Measurements from ENCODE around the gene COX14. TPM values are rescaled to one million over a fixed set of nuclear protein-coding genes. Genes with fewer than 3 reads are reported as not detected.
"Not testable (repeated sequence)": the region's sequence is repeated elsewhere in the genome, so short reads cannot be mapped to it uniquely, and the experiment has no call there.

The COX14 gene
- total RNA-seq, 2 experiments from 2014 or later = 55.1 to 64.5 TPM

DNA sequence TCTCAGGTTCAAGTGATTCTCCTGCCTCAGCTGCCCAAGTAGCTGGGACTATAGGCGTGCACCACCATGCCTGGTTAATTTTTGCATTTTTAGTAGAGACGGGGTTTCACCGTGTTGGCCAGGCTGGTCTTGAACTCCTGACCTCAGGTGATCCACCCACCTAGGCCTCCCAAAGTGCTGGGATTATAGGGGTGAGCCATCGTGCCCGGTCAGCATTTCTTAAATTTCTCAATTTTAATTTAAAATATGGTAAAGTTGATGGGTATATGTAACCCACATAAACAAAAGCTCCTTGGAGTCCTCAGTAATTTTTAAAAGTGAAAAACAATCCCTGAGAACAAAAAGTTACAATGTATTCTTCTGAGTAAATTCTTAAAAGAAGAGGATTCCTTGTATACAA lies 42.9 kb downstream of the COX14 start:
- not testable (repeated sequence) for H3K27me3 Mint-ChIP-seq; H3K9me3 Mint-ChIP-seq (ENCODE audit: low read depth); ATAC-seq; H3K27ac Mint-ChIP-seq; H3K4me3 Mint-ChIP-seq; DNase-seq
- H3K4me1 Mint-ChIP-seq = peaks cover 14% of the 10 kb centered on the region
- peaks cover 16% of the 10 kb centered on the region for H3K36me3 Mint-ChIP-seq
- CTCF ChIA-PET = interaction anchor here (0.8 to 2.4 kb wide), 5 partner anchors 22 to 188 kb away, joined by 3 to 10 read pairs (median 3); no protein-coding TSS in a partner anchor

DNA sequence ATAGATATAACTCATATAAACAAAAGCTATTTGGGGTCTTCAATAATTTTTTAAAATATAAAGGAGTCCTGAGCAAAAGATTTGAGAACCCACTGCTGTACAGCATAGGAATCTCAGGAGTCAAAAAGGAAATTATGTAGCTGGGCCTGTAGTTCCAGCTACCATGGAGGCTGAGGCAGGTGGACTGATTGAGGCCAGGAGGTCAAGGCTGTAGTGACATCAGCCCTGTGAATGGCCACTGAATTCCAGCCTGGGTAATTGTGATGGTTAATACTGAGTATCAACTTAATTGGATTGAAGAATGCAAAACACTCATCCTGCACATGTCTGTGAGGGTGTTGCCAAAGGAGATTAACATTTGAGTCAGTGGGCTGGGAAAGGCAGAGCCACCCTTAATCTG lies 44.6 kb downstream of the COX14 start:
- ATAC-seq (no peak), DNase-seq (no peak)
- Mint-ChIP-seq H3K4me1 (peaks cover 15% of the 10 kb centered on the region), H3K9me3 (ENCODE audit: low read depth) (no peaks in the 10 kb centered on the region), H3K27me3 (no peaks in the 10 kb centered on the region), H3K36me3 (peaks cover 16% of the 10 kb centered on the region), H3K4me3 (no peak overlapping the region), H3K27ac (no peak overlapping the region)
- CTCF ChIA-PET = interaction anchor here (0.9 to 1.9 kb wide), 6 partner anchors 9 to 158 kb away, joined by 3 to 8 read pairs (median 4); partner anchors contain the start of genes CERS5 and COX14

DNA sequence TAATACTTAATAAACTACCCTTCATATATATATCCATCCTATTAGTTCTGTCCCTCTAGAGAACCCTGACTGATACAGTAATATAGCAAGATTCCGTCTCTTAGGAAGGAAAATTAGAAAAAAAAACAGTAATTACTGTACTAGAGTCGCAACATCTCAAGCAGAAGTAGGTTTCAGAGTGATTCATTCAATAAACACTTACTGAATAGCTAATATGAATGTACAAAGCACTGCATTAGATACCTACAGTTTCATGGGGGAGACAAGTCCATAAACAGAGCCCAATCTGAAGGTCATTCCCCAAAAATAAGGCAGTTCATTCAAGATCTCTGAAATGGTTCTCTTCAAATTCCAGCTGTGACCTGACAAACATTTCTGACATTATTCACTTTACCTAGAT lies 45.2 kb downstream of the COX14 start:
- no peak for ATAC-seq
- H3K4me3 Mint-ChIP-seq = no peak overlapping the region
- H3K9me3 Mint-ChIP-seq (ENCODE audit: low read depth) = no peaks in the 10 kb centered on the region
- H3K4me1 Mint-ChIP-seq = peaks cover 15% of the 10 kb centered on the region
- H3K36me3 Mint-ChIP-seq = peaks cover 16% of the 10 kb centered on the region
- no peaks in the 10 kb centered on the region for H3K27me3 Mint-ChIP-seq
- CTCF ChIA-PET = interaction anchor here (0.7 to 1.9 kb wide), 6 partner anchors 9 to 98 kb away, joined by 3 to 8 read pairs (median 4); partner anchors contain the start of genes CERS5 and COX14
- no peak overlapping the region for H3K27ac Mint-ChIP-seq
- DNase-seq = no peak

DNA sequence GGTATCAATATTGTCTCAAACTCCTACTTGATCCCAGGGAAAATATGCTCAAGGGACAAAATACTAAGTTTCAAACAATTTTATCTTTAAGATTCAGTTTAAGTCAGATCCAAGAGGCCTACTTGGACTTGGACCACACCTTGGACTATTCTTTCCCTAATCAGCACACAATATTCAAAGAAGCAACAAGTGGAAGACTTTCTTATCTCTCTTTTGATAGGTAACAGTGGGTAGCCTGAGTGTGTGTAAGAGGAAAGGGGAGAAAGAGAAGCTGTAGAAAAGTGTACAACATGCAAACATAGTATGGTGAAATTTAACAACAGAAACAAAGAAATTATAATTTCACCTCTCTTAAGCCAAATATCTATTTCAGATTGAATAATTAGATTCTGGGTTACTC lies 48.6 kb downstream of the COX14 start:
- H3K27me3 Mint-ChIP-seq = no peaks in the 10 kb centered on the region
- CTCF ChIA-PET = interaction anchor here (1.0 to 1.4 kb wide), 3 partner anchors 11 to 73 kb away, joined by 3 read pairs; partner anchors contain the start of gene COX14
- peaks cover 26% of the 10 kb centered on the region for H3K4me1 Mint-ChIP-seq
- peaks cover 19% of the 10 kb centered on the region for H3K36me3 Mint-ChIP-seq
- H3K4me3 Mint-ChIP-seq = no peak overlapping the region
- DNase-seq = no peak
- H3K9me3 Mint-ChIP-seq (ENCODE audit: low read depth) = no peaks in the 10 kb centered on the region
- ATAC-seq = no peak
- no peak overlapping the region for H3K27ac Mint-ChIP-seq

DNA sequence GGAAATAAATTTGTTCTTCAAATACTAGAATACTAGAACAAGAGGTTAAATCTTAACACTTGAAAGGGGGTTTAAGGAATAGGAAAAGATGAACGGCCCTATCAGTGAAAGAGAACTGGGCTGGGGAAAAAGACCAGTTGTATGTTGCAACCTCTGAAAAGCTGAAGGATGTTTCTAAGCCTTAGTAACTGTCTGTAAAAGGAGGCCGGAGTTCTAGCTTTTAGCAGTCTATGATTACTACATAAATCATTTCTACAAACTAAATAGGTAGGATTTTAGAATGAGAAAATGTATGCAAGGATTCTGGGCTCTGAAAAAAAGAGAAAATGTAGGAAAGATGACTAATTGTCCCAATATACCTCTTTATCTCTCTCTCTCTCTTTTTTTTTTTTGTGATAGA lies 50.2 kb downstream of the COX14 start:
- H3K9me3 Mint-ChIP-seq (ENCODE audit: low read depth) = no peaks in the 10 kb centered on the region
- peaks cover 20% of the 10 kb centered on the region for H3K36me3 Mint-ChIP-seq
- DNase-seq = no peak
- CTCF ChIA-PET = interaction anchor here (0.6 to 2.0 kb wide), 6 partner anchors 13 to 870 kb away, joined by 3 to 10 read pairs (median 4); partner anchors contain the start of gene COX14
- no peaks in the 10 kb centered on the region for H3K27me3 Mint-ChIP-seq
- no peak overlapping the region for H3K27ac Mint-ChIP-seq
- H3K4me1 Mint-ChIP-seq = peaks cover 35% of the 10 kb centered on the region
- H3K4me3 Mint-ChIP-seq = no peak overlapping the region
- no peak for ATAC-seq

DNA sequence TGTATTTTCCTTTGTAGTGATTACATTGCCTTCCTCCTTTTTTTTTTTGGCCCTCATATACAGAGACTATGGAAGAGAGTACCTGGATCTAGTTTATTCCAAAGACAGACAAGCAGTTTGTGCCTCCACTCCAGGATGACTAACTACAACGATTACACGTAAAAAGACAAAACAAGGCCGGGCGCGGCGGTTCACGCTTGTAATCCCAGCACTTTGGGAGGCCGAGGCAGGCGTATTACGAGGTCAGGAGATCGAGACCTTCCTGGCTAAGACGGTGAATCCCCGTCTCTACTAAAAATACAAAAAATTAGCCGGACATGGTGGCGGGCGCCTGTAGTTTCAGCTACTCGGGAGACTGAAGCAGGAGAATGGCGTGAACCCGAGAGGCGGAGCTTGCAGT lies 52.9 kb downstream of the COX14 start:
- Mint-ChIP-seq H3K36me3 (peaks cover 13% of the 10 kb centered on the region), H3K27me3 (no peaks in the 10 kb centered on the region), H3K4me3 (peak overlapping the region; percentile 27), H3K27ac (no peak overlapping the region), H3K9me3 (ENCODE audit: low read depth) (no peaks in the 10 kb centered on the region), H3K4me1 (peaks cover 32% of the 10 kb centered on the region)
- ATAC-seq = no peak
- CTCF ChIA-PET = interaction anchor here (0.8 to 3.1 kb wide), 4 partner anchors 11 to 100 kb away, joined by 3 to 52 read pairs (median 4); partner anchors contain the start of gene COX14
- no peak for DNase-seq

DNA sequence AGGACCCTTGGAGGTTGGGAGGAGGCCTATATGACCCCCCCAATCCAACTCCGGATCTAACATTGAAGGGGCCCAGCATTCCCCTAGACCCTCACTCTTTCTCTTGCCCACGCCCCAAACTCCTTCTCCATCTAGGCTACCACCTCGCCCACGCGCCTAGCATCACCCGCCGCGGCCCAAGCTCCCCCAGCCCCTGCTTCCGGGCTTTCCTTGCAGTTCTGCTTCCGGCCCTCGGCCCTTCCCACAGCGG lies 54.7 kb downstream of the COX14 start:
- Mint-ChIP-seq H3K36me3 (peaks cover 13% of the 10 kb centered on the region), H3K27ac (peak overlapping the region; percentile 97), H3K4me3 (peak overlapping the region; percentile 87), H3K27me3 (no peaks in the 10 kb centered on the region), H3K9me3 (ENCODE audit: low read depth) (no peaks in the 10 kb centered on the region), H3K4me1 (peaks cover 27% of the 10 kb centered on the region)
- DNase-seq (peak; percentile 75), ATAC-seq (peak; percentile 31)
- CTCF ChIA-PET = interaction anchor here (0.8 to 3.1 kb wide), 13 partner anchors 8 to 96 kb away, joined by 3 to 52 read pairs (median 4); partner anchors contain the start of genes COX14 and SMARCD1

DNA sequence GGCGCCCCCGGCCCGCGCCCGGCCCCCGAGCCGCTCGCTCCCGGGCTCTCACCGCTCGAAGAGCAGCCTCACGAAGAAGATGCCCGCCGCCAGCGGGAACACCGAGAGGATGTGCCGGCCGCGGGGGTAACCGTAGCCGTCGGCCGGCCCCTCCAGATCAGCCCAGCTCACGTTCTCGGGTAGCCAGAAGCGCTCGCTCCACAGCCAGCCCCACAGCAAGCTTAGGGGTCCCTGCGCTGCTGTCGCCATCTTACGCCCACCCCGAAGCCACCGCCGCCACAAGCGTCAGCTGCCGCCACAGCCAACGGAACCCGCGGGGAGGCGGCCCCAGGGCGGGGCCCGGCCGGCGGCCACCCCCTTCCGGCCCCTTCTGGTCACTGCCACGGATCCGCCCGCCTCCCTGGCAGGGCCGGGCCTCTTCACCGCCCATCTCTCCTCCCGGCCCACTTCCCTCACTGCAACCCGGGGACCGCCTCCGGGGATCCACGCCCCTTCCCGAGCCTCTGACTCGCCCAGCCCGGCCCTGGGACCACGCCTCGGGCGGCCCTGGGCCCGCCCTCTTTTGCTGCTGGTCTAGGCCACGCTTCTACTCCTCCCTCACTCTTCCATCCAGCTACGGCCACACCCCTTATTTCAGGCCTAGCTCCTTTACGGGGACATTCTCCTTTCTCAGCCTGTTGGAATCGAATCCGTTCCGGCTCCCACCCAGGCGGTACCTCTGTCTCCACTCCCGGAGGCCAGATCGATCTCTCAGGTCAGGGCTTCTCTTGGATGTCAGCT lies 55.2 kb downstream of the COX14 start, which contains the start of gene CERS5:
Gene CERS5, minus strand, starts transcription at position 321 of the 780 bp plus-strand sequence. Its CDS starts 72 bp downstream, at position 249.
- peaks cover 13% of the 10 kb centered on the region for H3K36me3 Mint-ChIP-seq
- no peaks in the 10 kb centered on the region for H3K9me3 Mint-ChIP-seq (ENCODE audit: low read depth)
- peak within 1 kb of the TSS; percentile 87 for H3K4me3 Mint-ChIP-seq
- H3K27ac Mint-ChIP-seq = peak within 1 kb of the TSS; percentile 97
- peak; percentile 99 for ATAC-seq
- peaks cover 27% of the 10 kb centered on the region for H3K4me1 Mint-ChIP-seq
- CTCF ChIA-PET = interaction anchor here (0.8 to 3.1 kb wide), 15 partner anchors 7 to 185 kb away, joined by 3 to 52 read pairs (median 4); partner anchors contain the start of genes COX14 and SMARCD1
- DNase-seq = peak; percentile 99
- no peaks in the 10 kb centered on the region for H3K27me3 Mint-ChIP-seq

Other genes starting within 250 kb of the COX14 start
- gene FAIM2, start 208.3 kb upstream of the COX14 start, total RNA-seq = under 1 TPM; 0.05 to 0.06 TPM
- gene AQP2, start 161.5 kb upstream of the COX14 start, total RNA-seq = not detected
- gene AQP5, start 150.4 kb upstream of the COX14 start, total RNA-seq = not detected
- gene AQP6, start 139.3 kb upstream of the COX14 start, total RNA-seq = not detected
- gene RACGAP1, start 86.7 kb upstream of the COX14 start, total RNA-seq = 100 to 1,000 TPM; 180 to 198 TPM
- gene ASIC1, start 54.6 kb upstream of the COX14 start, total RNA-seq = 10 to 100 TPM; 19.0 to 28.3 TPM
- 10 to 100 TPM; 62.0 to 80.8 TPM for gene SMARCD1, start 26.9 kb upstream of the COX14 start, total RNA-seq
- under 1 TPM in 1 of 2 experiments, not detected in 1; 0.30 TPM for gene GPD1, start 8.2 kb upstream of the COX14 start, total RNA-seq
- gene CERS5, start 55.1 kb downstream of the COX14 start, total RNA-seq = 10 to 100 TPM; 55.0 to 56.3 TPM
- gene LIMA1, start 171.3 kb downstream of the COX14 start, total RNA-seq = 10 to 100 TPM; 36.4 to 64.2 TPM

Measured in activated CD8-positive, alpha-beta memory T cell treated with anti-CD3 and anti-CD28 coated beads, Interleukin-2, amount 10 ng/mL, durations not matched to agents 7 days and 5 days (primary cell).